Endodermal cell (in vitro differentiated cells): Measurements from ENCODE around the gene DTWD2. TPM values are rescaled to one million over a fixed set of nuclear protein-coding genes. Genes with fewer than 3 reads are reported as not detected.
"Not testable (repeated sequence)": the region's sequence is repeated elsewhere in the genome, so short reads cannot be mapped to it uniquely, and the experiment has no call there.

Experiments
- DNase-seq: peaks from one replicate; pipeline ENCODE4 v3.0.0-alpha.2; 2017
- H3K27ac ChIP-seq: 2 replicates; pipeline ENCODE4 v1.5.1; 2013; ENCODE audit warnings: mild to moderate bottlenecking, low read depth, low read length, moderate library complexity
- H3K27me3 ChIP-seq: 2 replicates; pipeline ENCODE4 v1.6.1; 2013; ENCODE audit warnings: mild to moderate bottlenecking, low read length, moderate library complexity; ENCODE audit not compliant: insufficient read depth, control insufficient read depth, poor library complexity, severe bottlenecking
- H3K36me3 ChIP-seq: 2 replicates; pipeline ENCODE4 v1.7.0; 2013; ENCODE audit warnings: mild to moderate bottlenecking, low read length, moderate library complexity; ENCODE audit not compliant: control insufficient read depth, insufficient read depth
- H3K4me1 ChIP-seq: one replicate; pipeline ENCODE4 v1.7.0; 2013; ENCODE audit warnings: low read length; ENCODE audit not compliant: control insufficient read depth, insufficient read depth
- H3K4me3 ChIP-seq: 2 replicates; pipeline ENCODE4 v1.5.1; 2013; ENCODE audit warnings: mild to moderate bottlenecking, low read length, moderate library complexity
- H3K9ac ChIP-seq: 2 replicates; pipeline ENCODE4 v1.6.1; 2013; ENCODE audit warnings: mild to moderate bottlenecking, low read length, moderate library complexity; ENCODE audit not compliant: poor library complexity, severe bottlenecking; ENCODE audit errors: extremely low read depth
- H3K9me3 ChIP-seq: 2 replicates; pipeline ENCODE4 v1.6.1; 2013; ENCODE audit warnings: mild to moderate bottlenecking, low read length, moderate library complexity; ENCODE audit not compliant: control insufficient read depth
- H3K27ac Mint-ChIP-seq: 2 replicates; pipeline ENCODE4 v1.8.0; 2020; ENCODE audit warnings: mixed read lengths
- H3K27me3 Mint-ChIP-seq: 2 replicates; pipeline ENCODE4 v1.8.0; 2021; ENCODE audit warnings: mild to moderate bottlenecking, mixed read lengths; ENCODE audit not compliant: insufficient read depth
- H3K36me3 Mint-ChIP-seq: 2 replicates; pipeline ENCODE4 v1.8.0; 2020; ENCODE audit warnings: low read depth, mixed read lengths
- H3K4me1 Mint-ChIP-seq: 2 replicates; pipeline ENCODE4 v1.8.0; 2020; ENCODE audit warnings: mixed read lengths
- H3K4me3 Mint-ChIP-seq: 2 replicates; pipeline ENCODE4 v1.8.0; 2020; ENCODE audit warnings: mild to moderate bottlenecking, moderate library complexity, mixed read lengths
- H3K9me3 Mint-ChIP-seq: 2 replicates; pipeline ENCODE4 v1.8.0; 2020; ENCODE audit warnings: mild to moderate bottlenecking, mixed read lengths
- CTCF ChIP-seq: fragments of 200-600 bp; sonication (generic); conservative IDR thresholded peaks from 2 replicates; pipeline ENCODE4 v1.5.0; 2021; ENCODE audit warnings: antibody characterized with exemption, mild to moderate bottlenecking
- WGBS, 2 experiments: methylation state at CpG; one replicate each; pipeline versions ENCODE4 v1.1.5 to v1.1.7; 2013; ENCODE audit warnings: missing lambda C conversion rate in 2 of 2, mixed read lengths in 1 of 2; ENCODE audit not compliant: insufficient coverage in 1 of 2, insufficient read length in 1 of 2; 5-methylcytosine and 5-hydroxymethylcytosine counted together
- total RNA-seq, 2 donors: library from RNA; stranded (reverse); fragmentation: NEBNext Ultra II Directional in 1 of 2; extraction: Animal tissue kit (Norgen Biotek cat#: 25700) in 1 of 2; gene quantifications; 2 replicates in 1 of 2; 3 replicates in 1 of 2; pipeline ENCODE4 v1.2.1, GENCODE V29; 2021

Gene DTWD2
- total RNA-seq, 2 donors from 2014 or later = 15.2 to 34.9 TPM

GRCh38 chr5:118994595-118994994, 6.2 kb upstream of the DTWD2 start:
- peaks cover 9% of the 10 kb centered on the region for H3K4me1 Mint-ChIP-seq
- peaks cover 36% of the 10 kb centered on the region for H3K9me3 ChIP-seq
- peaks cover 78% of the 10 kb centered on the region for H3K9me3 Mint-ChIP-seq
- TF ChIP-seq CTCF = no peak
- peaks cover under 1% of the 10 kb centered on the region for H3K4me1 ChIP-seq
- H3K36me3 ChIP-seq = no peaks in the 10 kb centered on the region
- WGBS, 2 experiments = 73 to 81% methylated on average over 2 of the region's 2 CpGs
- DNase-seq = no peak
- H3K36me3 Mint-ChIP-seq = peaks cover 5% of the 10 kb centered on the region
- H3K4me3 Mint-ChIP-seq = no peak overlapping the region
- H3K27me3 ChIP-seq = no peaks in the 10 kb centered on the region
- no peak overlapping the region for H3K27ac Mint-ChIP-seq
- no peak overlapping the region for H3K9ac ChIP-seq
- H3K27ac ChIP-seq = no peak overlapping the region
- no peaks in the 10 kb centered on the region for H3K27me3 Mint-ChIP-seq
- H3K4me3 ChIP-seq = no peak overlapping the region

GRCh38 chr5:118993118-118993517, 4.8 kb upstream of the DTWD2 start:
- Mint-ChIP-seq H3K4me1 (peaks cover 16% of the 10 kb centered on the region), H3K9me3 (peaks cover 64% of the 10 kb centered on the region)
- not testable (repeated sequence) for H3K4me3 ChIP-seq, H3K27ac Mint-ChIP-seq, H3K9ac ChIP-seq, H3K27me3 Mint-ChIP-seq, H3K27me3 ChIP-seq, H3K36me3 ChIP-seq, H3K4me1 ChIP-seq, H3K4me3 Mint-ChIP-seq, DNase-seq, H3K27ac ChIP-seq, H3K36me3 Mint-ChIP-seq
- peaks cover 34% of the 10 kb centered on the region for H3K9me3 ChIP-seq

- H3K9me3 ChIP-seq = peaks cover 24% of the 10 kb centered on the region
- H3K4me1 ChIP-seq, H3K27ac Mint-ChIP-seq, H3K4me3 ChIP-seq, H3K36me3 ChIP-seq, H3K9ac ChIP-seq, H3K27me3 Mint-ChIP-seq, H3K4me3 Mint-ChIP-seq, H3K27ac ChIP-seq, DNase-seq, H3K36me3 Mint-ChIP-seq, H3K27me3 ChIP-seq: not testable (repeated sequence)
- WGBS, 2 experiments = 94% methylated on average over 2 of the region's 3 CpGs; no CpG with 5 or more reads in 1 of the 2 experiments
- Mint-ChIP-seq H3K4me1 (peaks cover 21% of the 10 kb centered on the region), H3K9me3 (peaks cover 53% of the 10 kb centered on the region)
Observed at GRCh38 chr5:118992055-118992454, 3.7 kb upstream of the DTWD2 start.

- H3K4me3 Mint-ChIP-seq = no peak overlapping the region
- 90 to 96% methylated on average over 1 of the region's 1 CpG for WGBS, 2 experiments
- H3K27me3 Mint-ChIP-seq = no peaks in the 10 kb centered on the region
Observed at GRCh38 chr5:118990582-118990981, 2.2 kb upstream of the DTWD2 start.

More at GRCh38 chr5:118990582-118990981, 2.2 kb upstream of the DTWD2 start:
- H3K36me3 Mint-ChIP-seq = peaks cover 4% of the 10 kb centered on the region
- peaks cover 9% of the 10 kb centered on the region for H3K9me3 ChIP-seq
- TF ChIP-seq CTCF = no peak
- H3K4me3 ChIP-seq = no peak overlapping the region
- peaks cover 9% of the 10 kb centered on the region for H3K4me1 ChIP-seq
- no peak overlapping the region for H3K9ac ChIP-seq
- no peak for DNase-seq
- H3K27ac Mint-ChIP-seq = peak overlapping the region; percentile 11
- H3K27me3 ChIP-seq = no peaks in the 10 kb centered on the region
- peaks cover 27% of the 10 kb centered on the region for H3K4me1 Mint-ChIP-seq
- no peaks in the 10 kb centered on the region for H3K36me3 ChIP-seq
- H3K27ac ChIP-seq = no peak overlapping the region
- peaks cover 41% of the 10 kb centered on the region for H3K9me3 Mint-ChIP-seq
